Limb (tissue), 2 donors: ENCODE data around the gene HECW1.
A peak's percentile ranks its signal among the peaks of the same experiment; 100 is the strongest.

Experiments used
- DNase-seq, 2 donors: peaks; one replicate each; pipeline ENCODE4 v3.0.0-alpha.2; 2016; ENCODE audit errors: extremely low spot score in 2 of 2

Gene HECW1

DNA sequence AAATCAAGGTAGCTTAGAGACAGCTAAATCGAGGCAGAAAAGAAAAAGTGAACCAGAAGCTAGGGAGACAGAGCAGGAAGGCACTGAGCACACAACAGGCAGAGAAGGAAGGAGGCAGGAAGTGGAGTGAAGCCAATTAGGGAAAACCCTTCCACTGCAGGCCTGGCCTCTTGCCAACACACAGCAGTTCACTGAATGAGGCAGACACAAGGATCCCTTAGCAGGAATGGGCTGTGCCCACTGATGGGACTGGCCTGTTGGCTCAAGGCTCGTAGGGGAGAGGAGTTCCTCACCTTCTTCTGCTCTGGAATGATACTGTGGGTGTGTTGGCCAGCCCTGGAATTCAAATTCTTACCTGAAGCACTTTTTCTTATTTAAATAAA lies 250.2 kb downstream of the HECW1 start:
- DNase-seq: peak; percentile 35 to 67

GRCh38 chr7:43363035-43363791 lies 250.8 kb downstream of the HECW1 start:
- DNase-seq: no peak

DNA sequence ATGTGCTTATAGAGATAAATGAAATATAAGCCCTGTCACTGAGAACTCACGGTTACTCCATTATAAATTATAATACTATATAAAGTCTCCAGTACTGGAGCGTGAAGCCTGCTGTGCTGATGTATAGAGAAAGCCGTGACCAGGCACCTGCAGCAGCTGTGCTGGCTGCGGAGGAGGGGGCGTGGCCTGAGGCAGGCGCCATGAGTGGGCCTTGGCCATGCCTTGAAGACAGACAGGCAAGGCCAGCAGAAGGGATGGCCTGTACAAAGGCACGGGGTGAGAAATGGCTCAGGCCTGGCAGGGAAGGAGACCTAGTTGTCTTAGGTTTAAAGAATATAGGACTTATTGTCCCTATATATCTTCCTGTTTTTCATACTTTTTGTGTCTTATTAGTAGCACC lies 251.9 kb downstream of the HECW1 start:
- no peak for DNase-seq

DNA sequence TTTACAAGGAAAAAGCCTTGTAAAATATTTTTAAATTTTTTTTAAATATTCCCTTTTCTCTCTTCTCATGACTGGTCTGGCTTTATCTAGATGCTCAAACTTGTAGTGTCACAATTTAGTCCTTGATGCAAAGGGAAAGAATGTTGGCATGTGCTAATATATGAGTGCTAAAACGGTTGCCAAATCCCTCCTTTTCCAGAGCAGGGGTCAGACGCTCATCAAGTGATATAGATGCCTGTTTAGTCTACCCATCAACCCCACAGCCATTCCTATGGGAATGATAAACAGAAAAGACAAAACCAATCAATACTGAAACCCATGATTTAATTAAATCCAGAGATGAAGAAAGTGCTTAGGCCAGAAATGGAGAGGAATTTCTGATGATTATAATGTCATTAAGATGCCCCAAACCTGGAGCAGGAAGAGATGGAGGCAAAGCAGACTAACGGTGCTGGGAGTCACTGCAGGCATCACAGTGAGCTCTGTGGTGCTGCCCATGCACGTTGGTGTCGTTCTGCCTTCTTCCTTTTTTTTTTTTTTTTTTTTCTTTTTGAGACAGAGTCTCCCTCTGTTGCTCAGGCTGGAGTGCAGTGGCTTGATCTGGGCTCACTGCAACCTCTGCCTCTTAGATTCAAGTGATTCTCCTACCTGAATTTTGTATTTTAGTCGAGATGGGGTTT lies 260.4 kb downstream of the HECW1 start:
- no peak for DNase-seq

- no peak for DNase-seq
Measured at GRCh38 chr7:43377196-43377960, 264.9 kb downstream of the HECW1 start.

- DNase-seq: no peak
Measured at GRCh38 chr7:43379210-43379609, 266.8 kb downstream of the HECW1 start.

DNA sequence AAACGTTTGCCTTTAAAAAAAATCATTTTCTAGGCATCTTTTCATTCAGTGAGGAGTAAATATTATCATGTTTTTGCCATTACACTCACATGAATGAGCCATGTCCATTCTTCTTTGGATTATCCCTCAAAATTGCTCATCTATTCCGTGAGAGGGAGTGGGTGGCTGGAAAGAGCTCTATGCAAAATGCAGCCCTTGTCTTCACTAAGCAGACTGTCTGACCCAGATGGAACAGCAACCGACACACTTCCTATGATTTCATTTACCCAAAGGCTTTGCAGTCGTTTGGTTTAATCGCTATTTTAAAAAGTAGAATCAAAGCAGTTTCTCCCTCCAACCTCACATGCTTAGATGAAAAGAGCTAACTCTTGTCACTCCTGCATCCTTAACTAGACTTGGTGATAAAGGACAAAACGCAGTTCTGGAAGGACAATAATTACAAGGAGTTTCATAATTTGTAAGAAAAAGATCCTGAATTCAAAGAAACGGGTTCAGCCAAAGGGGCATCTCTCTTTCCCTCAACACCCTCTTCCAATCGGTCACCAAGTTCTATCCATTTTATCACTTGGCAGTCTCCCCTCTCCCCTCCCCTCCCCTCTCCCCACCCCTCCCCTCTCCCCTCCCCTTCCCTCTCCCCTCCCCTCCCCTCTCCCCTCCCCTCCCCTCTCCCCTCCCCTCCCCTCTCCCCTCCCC lies 272.3 kb downstream of the HECW1 start:
- no peak for DNase-seq

- DNase-seq: no peak
Measured at GRCh38 chr7:43385309-43385680, 272.8 kb downstream of the HECW1 start.

DNA sequence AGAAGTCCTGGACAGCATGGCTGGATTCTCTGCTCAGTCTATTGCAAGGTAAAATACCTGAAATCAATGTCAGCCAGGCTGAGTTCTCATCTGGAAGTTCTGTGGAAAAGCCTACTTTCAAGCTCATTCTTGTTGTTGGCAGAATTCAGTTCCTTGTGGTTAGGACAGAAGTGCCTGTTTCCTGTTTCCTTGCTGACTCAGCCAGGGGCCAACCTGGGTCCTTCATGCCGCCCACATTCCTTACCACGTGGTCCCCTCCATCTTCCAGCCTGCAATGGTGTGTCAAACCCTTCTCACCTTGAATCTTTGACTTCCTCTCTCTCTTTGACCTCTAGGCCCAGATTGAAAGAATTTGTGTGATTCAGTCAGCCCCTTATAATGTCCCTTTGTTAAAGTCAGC lies 273.4 kb downstream of the HECW1 start:
- no peak for DNase-seq

DNA sequence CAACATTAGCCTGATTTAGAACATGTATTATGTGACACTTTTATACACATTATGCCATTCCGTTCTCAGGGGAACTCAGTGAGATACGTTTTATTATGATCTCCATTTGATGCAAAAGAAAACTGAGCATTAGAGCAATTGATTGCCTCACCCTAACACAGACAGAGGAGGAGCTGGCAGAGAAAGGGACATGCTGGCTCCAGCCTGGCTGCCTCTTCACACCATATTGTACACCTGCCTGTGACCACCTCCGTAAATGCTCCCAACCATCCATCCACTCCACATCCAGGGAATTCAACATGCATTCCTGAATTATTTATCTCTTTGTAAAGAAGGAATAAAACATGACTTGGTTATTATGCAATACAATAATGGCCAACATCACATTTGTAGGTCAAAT lies 275.5 kb downstream of the HECW1 start:
- no peak for DNase-seq

- DNase-seq: no peak
Measured at GRCh38 chr7:43390576-43390975, 278.1 kb downstream of the HECW1 start.

GRCh38 chr7:43391518-43391917 lies 279.1 kb downstream of the HECW1 start:
- no peak for DNase-seq

- DNase-seq: no peak
Measured at GRCh38 chr7:43392638-43393330, 280.3 kb downstream of the HECW1 start.

- DNase-seq: no peak
Measured at GRCh38 chr7:43394441-43395130, 282.1 kb downstream of the HECW1 start.

- no peak for DNase-seq
Measured at GRCh38 chr7:43395351-43395750, 282.9 kb downstream of the HECW1 start.

DNA sequence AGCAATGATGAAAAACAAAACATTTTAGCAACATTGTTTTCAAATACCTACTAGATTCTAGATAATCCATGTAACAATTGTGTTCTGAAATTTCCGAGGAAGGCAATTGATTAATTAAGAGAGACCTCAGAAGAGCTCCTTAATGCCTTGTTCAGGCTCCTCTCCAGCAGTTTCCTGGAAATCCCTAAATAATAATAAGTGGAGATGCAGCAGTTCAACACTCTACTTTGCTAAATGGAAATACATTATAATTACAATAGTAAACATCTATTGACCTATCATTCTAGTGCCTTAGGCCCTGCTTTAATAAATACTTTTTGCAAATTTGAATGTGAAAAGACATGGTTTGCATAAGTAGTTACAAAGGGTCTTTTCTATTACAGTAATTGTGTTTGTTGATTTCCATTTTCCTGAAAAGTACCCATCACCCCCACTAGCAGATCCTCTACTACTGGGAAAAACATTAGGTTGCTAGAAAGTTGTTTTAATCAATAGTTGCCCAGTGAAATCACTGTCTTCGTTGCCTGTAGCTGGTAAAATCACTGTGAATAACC lies 283.8 kb downstream of the HECW1 start:
- no peak for DNase-seq

GRCh38 chr7:43398831-43399230 lies 286.4 kb downstream of the HECW1 start:
- DNase-seq: no peak

GRCh38 chr7:43405948-43406347 lies 293.5 kb downstream of the HECW1 start:
- DNase-seq: no peak

- no peak for DNase-seq
Measured at GRCh38 chr7:43406961-43407360, 294.5 kb downstream of the HECW1 start.

- DNase-seq: no peak
Measured at GRCh38 chr7:43408981-43409380, 296.5 kb downstream of the HECW1 start.
